Stimulated activated CD8-positive, alpha-beta memory T cell treated with anti-CD3 and anti-CD28 coated beads, Interleukin-15, amount 100 ng/mL, for 48 hours (primary cell): ENCODE results near the gene IGFLR1.
A peak's percentile ranks its signal among the peaks of the same experiment; 100 is the strongest.
"Not testable (repeated sequence)": the region's sequence is repeated elsewhere in the genome, so short reads cannot be mapped to it uniquely, and the experiment has no call there.

ENCODE experiments used
- DNase-seq, 2 donors: peaks; one replicate each; pipeline ENCODE4 v3.0.0-alpha.2; 2020; ENCODE audit warnings: low read depth in 2 of 2

IGFLR1 gene

DNA sequence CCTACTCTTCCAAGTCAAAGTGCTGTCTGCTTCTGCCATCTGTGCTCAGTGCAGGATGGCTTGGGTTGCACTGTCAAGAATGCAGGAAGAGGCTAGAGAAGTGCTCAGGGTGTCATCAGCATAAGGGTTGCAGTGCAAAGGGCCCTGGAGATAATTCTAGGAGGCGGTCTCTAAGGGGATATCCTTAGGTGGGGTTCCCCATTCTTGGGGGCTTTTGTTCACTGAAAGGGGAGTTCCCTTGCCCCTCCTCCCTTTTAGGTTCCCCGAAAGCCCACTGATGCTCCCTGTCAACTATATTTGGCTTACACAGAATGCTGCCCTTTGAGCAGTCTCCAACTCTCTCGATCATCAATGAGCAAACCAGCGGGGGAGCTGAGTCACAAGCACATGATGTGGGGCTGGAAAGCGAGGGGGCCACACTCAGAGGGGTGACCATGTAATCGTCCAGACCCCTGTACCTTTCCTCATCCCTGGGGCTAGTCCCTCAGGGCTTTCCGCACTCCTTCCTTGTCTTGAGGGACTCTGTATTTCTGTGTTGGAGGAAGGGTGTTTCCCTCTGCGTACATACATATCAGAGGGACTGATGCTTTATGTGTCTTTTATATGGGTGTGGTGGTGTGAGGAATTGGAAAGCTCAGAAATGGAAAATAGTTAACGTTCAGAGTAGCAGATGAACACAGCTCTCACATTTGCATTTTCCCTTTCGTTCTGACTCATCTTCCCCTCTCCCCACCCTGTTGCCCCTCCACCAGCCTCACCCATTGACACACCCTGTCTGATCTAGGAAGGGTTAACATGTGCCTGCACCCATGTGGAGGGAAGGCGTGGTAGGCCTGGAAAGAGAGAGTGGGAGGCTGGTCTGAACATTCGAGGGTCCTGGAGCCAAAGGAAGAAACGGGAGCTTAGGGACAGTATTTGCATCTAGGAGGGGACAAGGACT, 31.2 kb downstream of the IGFLR1 start:
- DNase-seq = peak; percentile 74 to 76

GRCh38 chr19:35708391-35708790, 33.9 kb downstream of the IGFLR1 start:
- no peak for DNase-seq

- DNase-seq = no peak
Measured at GRCh38 chr19:35704218-35704617, 38.0 kb downstream of the IGFLR1 start, which contains the start of gene ZBTB32. ZBTB32 (plus strand) TSS chr19:35704558; CDS start chr19:35714627, 10,069 bp downstream.

- no peak for DNase-seq
Measured at GRCh38 chr19:35703343-35703742, 38.9 kb downstream of the IGFLR1 start.

GRCh38 chr19:35702223-35703012, 39.8 kb downstream of the IGFLR1 start:
- DNase-seq = peak; percentile 92 to 93

DNA sequence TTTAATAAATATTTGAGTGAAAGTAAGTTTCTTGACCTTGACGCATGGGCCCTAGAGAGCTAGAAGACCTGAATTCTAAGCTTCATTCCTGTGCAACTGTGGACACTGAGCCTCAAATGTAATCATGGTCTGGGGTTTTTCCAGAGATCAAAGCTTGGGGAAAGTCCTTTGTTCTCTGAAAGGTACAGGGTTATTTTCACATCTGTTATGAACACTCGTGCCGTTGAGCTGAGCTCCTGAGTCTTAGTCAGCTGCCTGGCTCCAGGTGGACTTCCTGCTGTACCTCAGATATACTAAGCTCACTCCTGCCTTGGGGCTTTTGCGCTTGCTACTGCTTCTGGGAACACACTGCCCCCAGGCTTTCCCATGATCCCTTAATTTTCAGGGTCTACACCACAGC, 45.4 kb downstream of the IGFLR1 start:
- DNase-seq = no peak

DNA sequence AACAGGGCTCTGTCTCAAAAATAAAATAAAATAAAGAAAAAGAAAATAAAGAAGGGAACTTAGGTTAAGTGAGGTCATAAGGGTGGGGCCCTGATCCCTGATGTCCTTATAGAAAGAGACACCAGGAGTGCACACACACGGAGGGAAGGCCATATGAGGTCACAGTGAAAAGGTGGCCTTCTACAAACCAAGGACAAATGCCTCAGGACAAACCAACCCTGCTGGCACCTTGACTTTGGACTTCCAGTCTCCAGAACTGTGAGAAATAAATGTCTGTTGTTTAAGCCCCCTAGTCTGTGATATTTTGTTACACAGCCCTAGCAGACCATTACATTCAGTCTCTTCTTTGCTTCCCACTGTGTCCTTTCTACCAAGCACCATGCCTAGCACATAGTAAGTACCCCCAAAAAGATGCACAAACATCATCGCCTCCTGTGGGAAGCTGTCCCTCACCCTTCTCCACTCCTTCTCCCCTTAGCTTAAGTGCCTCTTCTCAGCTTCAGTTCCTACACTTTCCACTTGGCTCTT, 46.3 kb downstream of the IGFLR1 start:
- no peak for DNase-seq

DNA sequence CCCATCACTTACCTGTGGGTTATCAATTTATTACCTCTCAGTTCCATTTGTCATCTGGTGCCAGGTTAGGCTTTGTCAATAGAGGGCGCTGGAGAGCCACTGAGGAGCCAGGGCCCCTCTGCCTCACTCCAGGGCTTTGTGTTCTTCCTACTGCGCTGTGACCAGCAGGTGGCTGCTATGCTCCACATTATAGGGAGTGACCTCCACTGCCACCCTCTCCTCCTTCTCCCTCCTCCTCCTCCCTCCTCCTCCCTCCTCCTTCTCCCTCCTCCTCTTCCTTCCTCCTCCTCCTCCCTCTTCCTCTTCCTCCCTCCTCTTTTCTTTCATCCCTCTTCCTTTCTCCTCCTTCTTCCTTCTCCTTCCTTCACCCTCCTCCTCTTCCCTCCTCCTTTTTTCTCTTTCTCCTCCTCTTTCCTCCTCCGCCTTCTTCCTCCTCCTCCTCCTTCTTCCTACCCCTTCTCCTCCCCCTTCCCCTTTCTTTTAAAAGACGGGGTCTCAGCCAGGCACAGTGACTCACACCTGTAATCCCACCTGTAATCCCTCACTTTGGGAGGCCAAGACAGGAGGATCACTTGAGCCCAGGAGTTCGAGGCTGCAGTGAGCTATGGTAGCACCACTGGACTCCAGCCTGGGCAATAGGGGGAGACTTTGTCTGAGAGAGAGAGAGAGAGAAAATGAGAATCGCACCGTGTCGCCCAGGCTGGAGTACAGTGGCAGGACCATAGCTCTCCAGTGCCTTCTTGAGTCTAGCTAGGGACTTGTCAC, 48.2 kb downstream of the IGFLR1 start:
- peak; percentile 79 to 80 for DNase-seq

DNA sequence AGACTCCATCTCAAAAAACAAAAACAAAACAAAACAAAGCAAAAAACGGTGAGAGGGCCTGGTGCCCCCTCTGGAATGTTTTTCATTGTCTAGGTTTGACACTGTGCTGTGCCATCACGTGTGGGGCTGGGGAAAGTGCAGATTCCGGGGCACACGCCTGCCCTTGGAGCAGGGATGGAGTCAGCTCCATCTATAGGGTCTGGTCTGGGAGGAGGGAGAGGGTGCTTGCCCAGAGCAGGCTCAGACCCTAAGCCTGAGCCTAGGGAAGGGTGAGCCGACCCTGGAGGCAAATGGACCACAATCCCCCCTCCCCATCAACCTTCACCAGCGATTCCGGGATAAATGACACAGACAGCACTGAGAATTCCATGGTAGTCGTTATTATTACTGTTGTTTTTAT, 48.8 kb downstream of the IGFLR1 start:
- DNase-seq = no peak

DNA sequence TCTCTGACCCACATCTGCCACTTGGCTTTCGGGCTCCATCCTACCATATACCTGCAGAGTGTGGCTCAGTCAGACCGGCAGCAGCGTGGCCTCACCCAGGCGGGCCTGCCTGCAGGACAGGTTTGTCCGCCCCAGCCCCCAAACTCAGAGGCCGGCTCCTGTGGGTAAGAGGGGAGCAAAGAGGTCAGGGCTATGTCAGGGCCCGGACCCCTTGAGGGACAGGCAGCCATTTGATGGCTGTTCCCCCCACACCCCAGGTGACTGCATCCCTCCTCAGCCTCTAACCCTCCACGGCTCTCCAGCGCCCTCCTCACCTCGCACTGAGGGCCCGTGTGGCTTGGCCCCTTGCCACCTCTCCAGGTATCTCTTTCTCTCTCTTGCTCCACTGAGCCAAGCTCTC, 50.2 kb downstream of the IGFLR1 start:
- DNase-seq = no peak

DNA sequence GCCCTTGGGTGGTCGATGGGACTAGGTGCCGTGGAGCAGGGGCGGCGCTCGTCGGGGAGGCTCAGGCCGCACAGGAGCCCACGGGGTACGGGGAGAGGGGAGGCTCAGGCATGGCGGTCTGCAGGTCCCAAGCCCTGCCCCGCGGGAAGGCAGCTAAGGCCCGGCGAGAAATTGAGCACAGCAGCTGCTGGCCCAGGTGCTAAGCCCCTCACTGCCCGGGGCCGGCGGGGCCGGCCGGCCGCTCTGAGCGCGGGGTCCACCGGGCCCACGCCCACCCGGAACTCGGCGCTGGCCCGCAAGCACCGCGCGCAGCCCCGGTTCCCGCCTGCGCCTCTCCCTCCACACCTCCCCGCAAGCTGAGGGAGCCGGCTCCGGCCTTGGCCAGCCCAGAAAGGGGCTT, 51.1 kb downstream of the IGFLR1 start:
- not testable (repeated sequence) for DNase-seq

GRCh38 chr19:35689836-35690235, 52.4 kb downstream of the IGFLR1 start:
- no peak for DNase-seq
